Kidney capillary endothelial cell (primary cell): Measurements from ENCODE around the gene FOXJ2.
"Not testable (repeated sequence)": the region's sequence is repeated elsewhere in the genome, so short reads cannot be mapped to it uniquely, and the experiment has no call there.

ENCODE experiments used
- DNase-seq: peaks from one replicate; pipeline ENCODE4 v3.0.0-alpha.2; 2018; ENCODE audit warnings: low spot score

FOXJ2 gene

GRCh38 chr12:8032242-8033152, at the start of gene FOXJ2:
TSS of gene FOXJ2 (plus strand) at chr12:8032716. CDS start at chr12:8039833, 7,117 bp downstream.
- DNase-seq, result peak; percentile 56

- DNase-seq, result not testable (repeated sequence)
Measured at GRCh38 chr12:7983019-7983418, 49.5 kb upstream of the FOXJ2 start.

- not testable (repeated sequence) for DNase-seq
Measured at GRCh38 chr12:7983460-7983859, 49.1 kb upstream of the FOXJ2 start.

- no peak for DNase-seq
Measured at GRCh38 chr12:7984900-7985299, 47.6 kb upstream of the FOXJ2 start.

- no peak for DNase-seq
Measured at GRCh38 chr12:7985802-7986418, 46.6 kb upstream of the FOXJ2 start.

- DNase-seq, result peak; percentile 87
Measured at GRCh38 chr12:7989827-7990491, 42.6 kb upstream of the FOXJ2 start.

- DNase-seq, result no peak
Measured at GRCh38 chr12:7991535-7991934, 41.0 kb upstream of the FOXJ2 start.

GRCh38 chr12:7994731-7995205, 37.7 kb upstream of the FOXJ2 start:
- peak; percentile 53 for DNase-seq

GRCh38 chr12:7995266-7995963, 37.1 kb upstream of the FOXJ2 start:
- peak; percentile 67 for DNase-seq

- DNase-seq, result not testable (repeated sequence)
Measured at GRCh38 chr12:8000827-8001226, 31.7 kb upstream of the FOXJ2 start.

- not testable (repeated sequence) for DNase-seq
Measured at GRCh38 chr12:8001496-8001895, 31.0 kb upstream of the FOXJ2 start.

- not testable (repeated sequence) for DNase-seq
Measured at GRCh38 chr12:8004897-8005296, 27.6 kb upstream of the FOXJ2 start.

- DNase-seq, result no peak
Measured at GRCh38 chr12:8011331-8011730, 21.2 kb upstream of the FOXJ2 start.

GRCh38 chr12:8012651-8013309, 19.7 kb upstream of the FOXJ2 start:
- DNase-seq, result no peak

- DNase-seq, result no peak
Measured at GRCh38 chr12:8014836-8015235, 17.7 kb upstream of the FOXJ2 start.

- not testable (repeated sequence) for DNase-seq
Measured at GRCh38 chr12:8018213-8018612, 14.3 kb upstream of the FOXJ2 start.

- no peak for DNase-seq
Measured at GRCh38 chr12:8018666-8019581, 13.6 kb upstream of the FOXJ2 start.

- DNase-seq, result peak; percentile 97
Measured at GRCh38 chr12:8026291-8026900, 6.1 kb upstream of the FOXJ2 start.

GRCh38 chr12:8027856-8028255, 4.7 kb upstream of the FOXJ2 start:
- no peak for DNase-seq

GRCh38 chr12:8028267-8028666, 4.2 kb upstream of the FOXJ2 start:
- DNase-seq, result no peak
